ENCODE measurements around the gene NLRP14. TPM values are rescaled to one million over a fixed set of nuclear protein-coding genes. Genes with fewer than 3 reads are reported as not detected.
A peak's percentile ranks its signal among the peaks of the same experiment; 100 is the strongest.

Gene NLRP14
- total RNA-seq, 3 donors from 2014 or later = under 0.01 to 0.29 (median 0.16) TPM

GRCh38 chr11:7088921-7089320 is 68.6 kb downstream of the NLRP14 start, which contains the start of gene RBMXL2:
TSS of gene RBMXL2 (plus strand) at chr11:7088998. CDS start at chr11:7089121, 123 bp downstream.
- TF ChIP-seq CTCF (IDR thresholded peaks at IDR 0.05) (no peak), POLR2A (IDR thresholded peaks at IDR 0.05) (no peak), POLR2AphosphoS5 (IDR thresholded peaks at IDR 0.05) (no peak)
- H3K9me3 ChIP-seq = no peaks in the 10 kb centered on the region
- intact Hi-C loops (cut with DNase I; ENCODE audit: low total_unique reads) = no loop called here
- H3K27me3 ChIP-seq = no peaks in the 10 kb centered on the region
- H3K27ac ChIP-seq = no peak within 1 kb of the TSS
- H3K4me3 ChIP-seq = no peak within 1 kb of the TSS
- no peak for DNase-seq (ENCODE audit: low spot score in 2 of 2)
- H3K4me1 ChIP-seq = no peaks in the 10 kb centered on the region
- no peaks in the 10 kb centered on the region for H3K36me3 ChIP-seq

- intact Hi-C loops (cut with DNase I; ENCODE audit: low total_unique reads) = no loop called here
- no peak overlapping the region for H3K4me3 ChIP-seq
- H3K27me3 ChIP-seq = no peaks in the 10 kb centered on the region
- no peak for DNase-seq (ENCODE audit: low spot score in 2 of 2)
- H3K9me3 ChIP-seq = no peaks in the 10 kb centered on the region
- no peak overlapping the region for H3K27ac ChIP-seq
- H3K36me3 ChIP-seq = no peaks in the 10 kb centered on the region
- no peak for TF ChIP-seq CTCF (IDR thresholded peaks at IDR 0.05)
- TF ChIP-seq POLR2AphosphoS5 (IDR thresholded peaks at IDR 0.05) = no peak
- TF ChIP-seq POLR2A (IDR thresholded peaks at IDR 0.05) = no peak
- H3K4me1 ChIP-seq = no peaks in the 10 kb centered on the region
Measured at GRCh38 chr11:7089328-7090251, 69.3 kb downstream of the NLRP14 start.

- Histone ChIP-seq H3K27ac (no peak overlapping the region), H3K36me3 (no peaks in the 10 kb centered on the region), H3K27me3 (no peaks in the 10 kb centered on the region), H3K9me3 (no peaks in the 10 kb centered on the region), H3K4me1 (no peaks in the 10 kb centered on the region), H3K4me3 (no peak overlapping the region)
- no peak for DNase-seq (ENCODE audit: low spot score in 2 of 2)
- TF ChIP-seq CTCF (IDR thresholded peaks at IDR 0.05) (peak; percentile 19 to 72 (median 48)), POLR2A (IDR thresholded peaks at IDR 0.05) (no peak)
- intact Hi-C loops (cut with DNase I; ENCODE audit: low total_unique reads) = no loop called here
Measured at GRCh38 chr11:7098235-7098832, 78.1 kb downstream of the NLRP14 start.

- no peaks in the 10 kb centered on the region for H3K36me3 ChIP-seq
- intact Hi-C loops (cut with DNase I; ENCODE audit: low total_unique reads) = no loop called here
- H3K27me3 ChIP-seq = no peaks in the 10 kb centered on the region
- H3K4me3 ChIP-seq = no peak overlapping the region
- no peak overlapping the region for H3K27ac ChIP-seq
- no peak for TF ChIP-seq POLR2AphosphoS5 (IDR thresholded peaks at IDR 0.05)
- no peak for TF ChIP-seq CTCF (IDR thresholded peaks at IDR 0.05)
- TF ChIP-seq POLR2A (IDR thresholded peaks at IDR 0.05) = no peak
- H3K4me1 ChIP-seq = no peaks in the 10 kb centered on the region
- H3K9me3 ChIP-seq = no peaks in the 10 kb centered on the region
- no peak for DNase-seq (ENCODE audit: low spot score in 2 of 2)
Measured at GRCh38 chr11:7115780-7116179, 95.5 kb downstream of the NLRP14 start.

- DNase-seq (ENCODE audit: low spot score in 2 of 2) = no peak
- Histone ChIP-seq H3K36me3 (no peaks in the 10 kb centered on the region), H3K4me1 (no peaks in the 10 kb centered on the region), H3K4me3 (no peak overlapping the region), H3K27ac (no peak overlapping the region), H3K9me3 (no peaks in the 10 kb centered on the region), H3K27me3 (no peaks in the 10 kb centered on the region)
- TF ChIP-seq CTCF (IDR thresholded peaks at IDR 0.05) = no peak
- no peak for TF ChIP-seq POLR2AphosphoS5 (IDR thresholded peaks at IDR 0.05)
- no peak for TF ChIP-seq POLR2A (IDR thresholded peaks at IDR 0.05)
- intact Hi-C loops (cut with DNase I; ENCODE audit: low total_unique reads) = no loop called here
Measured at GRCh38 chr11:7116370-7116769, 96.1 kb downstream of the NLRP14 start.

All from breast epithelium (tissue), 4 donors.